Measurements from ENCODE around the gene RMRP. TPM values are rescaled to one million over a fixed set of nuclear protein-coding genes. Genes with fewer than 3 reads are reported as not detected.

RMRP gene
- total RNA-seq, 1 experiment from 2014 or later: 36,790 TPM

GRCh38 chr9:35705836-35706430 lies 48.1 kb upstream of the RMRP start:
- Histone ChIP-seq H3F3A (ENCODE audit: low read length, unreplicated experiment) (no peaks in the 10 kb centered on the region), H3K27ac (ENCODE audit: low read length) (no peak overlapping the region), H4K20me1 (ENCODE audit: low read length) (no peaks in the 10 kb centered on the region), H3K9me3 (ENCODE audit: low read length) (no peaks in the 10 kb centered on the region), H2AFZ (ENCODE audit: low read length) (no peak overlapping the region), H3K9ac (ENCODE audit: low read length) (no peak overlapping the region), H3K4me3 (ENCODE audit: low read length) (no peak overlapping the region), H3K79me2 (ENCODE audit: low read length) (no peaks in the 10 kb centered on the region), H3K4me1 (ENCODE audit: insufficient read depth, low read length) (no peaks in the 10 kb centered on the region), H3K4me2 (ENCODE audit: low read length) (no peak overlapping the region), H3K9me2 (replicated peaks; ENCODE audit: low read length) (no peaks in the 10 kb centered on the region), H3K27me3 (ENCODE audit: low read length) (no peaks in the 10 kb centered on the region), H3K36me3 (ENCODE audit: low read depth, low read length) (peaks cover 61% of the 10 kb centered on the region)
- TSS peak; percentile 43 for BruUV-seq (replicated peaks)
- ATAC-seq (no peak), DNase-seq (no peak)
- ChIA-PET POLR2A (ENCODE audit: unreplicated experiment) (no interaction called here), CTCF (no interaction called here)
- TF ChIP-seq EZH2 (IDR thresholded peaks at IDR 0.05; ENCODE audit: low read length, unreplicated experiment): no peak
- TF ChIP-seq, protein P1, sequence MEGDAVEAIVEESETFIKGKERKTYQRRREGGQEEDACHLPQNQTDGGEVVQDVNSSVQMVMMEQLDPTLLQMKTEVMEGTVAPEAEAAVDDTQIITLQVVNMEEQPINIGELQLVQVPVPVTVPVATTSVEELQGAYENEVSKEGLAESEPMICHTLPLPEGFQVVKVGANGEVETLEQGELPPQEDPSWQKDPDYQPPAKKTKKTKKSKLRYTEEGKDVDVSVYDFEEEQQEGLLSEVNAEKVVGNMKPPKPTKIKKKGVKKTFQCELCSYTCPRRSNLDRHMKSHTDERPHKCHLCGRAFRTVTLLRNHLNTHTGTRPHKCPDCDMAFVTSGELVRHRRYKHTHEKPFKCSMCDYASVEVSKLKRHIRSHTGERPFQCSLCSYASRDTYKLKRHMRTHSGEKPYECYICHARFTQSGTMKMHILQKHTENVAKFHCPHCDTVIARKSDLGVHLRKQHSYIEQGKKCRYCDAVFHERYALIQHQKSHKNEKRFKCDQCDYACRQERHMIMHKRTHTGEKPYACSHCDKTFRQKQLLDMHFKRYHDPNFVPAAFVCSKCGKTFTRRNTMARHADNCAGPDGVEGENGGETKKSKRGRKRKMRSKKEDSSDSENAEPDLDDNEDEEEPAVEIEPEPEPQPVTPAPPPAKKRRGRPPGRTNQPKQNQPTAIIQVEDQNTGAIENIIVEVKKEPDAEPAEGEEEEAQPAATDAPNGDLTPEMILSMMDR (conservative IDR thresholded peaks at IDR 0.05; ENCODE audit: low read depth, low read length): no peak
- intact Hi-C loops (cut with micrococcal nuclease): no loop called here

DNA sequence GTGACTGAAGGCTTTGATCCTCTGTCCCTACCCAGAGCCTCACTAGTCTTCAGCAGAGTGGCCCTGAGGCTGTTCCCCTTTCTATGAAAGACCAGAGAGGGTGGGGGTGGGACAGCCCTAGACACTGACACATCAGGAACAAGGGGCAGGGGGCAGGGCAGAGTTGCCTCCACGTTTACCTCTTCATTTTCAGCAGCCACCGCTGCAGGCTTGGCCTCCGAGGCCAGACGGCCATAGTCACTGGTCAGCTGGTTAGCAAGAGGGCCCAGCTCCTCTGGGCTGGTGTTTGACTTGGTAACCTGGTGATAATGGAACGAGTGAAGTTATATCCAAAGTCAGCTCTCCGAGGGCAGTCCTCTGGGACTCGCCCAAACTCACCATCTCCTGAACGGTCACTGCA lies 47.6 kb upstream of the RMRP start:
- Histone ChIP-seq H3K27me3 (ENCODE audit: low read length) (no peaks in the 10 kb centered on the region), H3K4me1 (ENCODE audit: insufficient read depth, low read length) (no peaks in the 10 kb centered on the region), H3K4me2 (ENCODE audit: low read length) (no peak overlapping the region), H3K36me3 (ENCODE audit: low read depth, low read length) (peaks cover 63% of the 10 kb centered on the region), H3K79me2 (ENCODE audit: low read length) (no peaks in the 10 kb centered on the region), H3K9ac (ENCODE audit: low read length) (no peak overlapping the region), H4K20me1 (ENCODE audit: low read length) (no peaks in the 10 kb centered on the region), H3K27ac (ENCODE audit: low read length) (no peak overlapping the region), H3K9me3 (ENCODE audit: low read length) (no peaks in the 10 kb centered on the region), H2AFZ (ENCODE audit: low read length) (no peak overlapping the region), H3F3A (ENCODE audit: low read length, unreplicated experiment) (no peaks in the 10 kb centered on the region), H3K4me3 (ENCODE audit: low read length) (no peak overlapping the region), H3K9me2 (replicated peaks; ENCODE audit: low read length) (no peaks in the 10 kb centered on the region)
- BruUV-seq (replicated peaks): no TSS peak
- ChIA-PET POLR2A (ENCODE audit: unreplicated experiment) (no interaction called here), CTCF (no interaction called here)
- ATAC-seq (no peak), DNase-seq (no peak)
- TF ChIP-seq EZH2phosphoT487 (IDR thresholded peaks at IDR 0.05; ENCODE audit: borderline replicate concordance, low read length) (no peak), EZH2 (IDR thresholded peaks at IDR 0.05; ENCODE audit: low read length, unreplicated experiment) (no peak)
- TF ChIP-seq, protein P1 (conservative IDR thresholded peaks at IDR 0.05; ENCODE audit: low read depth, low read length): no peak
- intact Hi-C loops (cut with micrococcal nuclease): no loop called here

GRCh38 chr9:35703906-35704672 lies 46.3 kb upstream of the RMRP start:
- Histone ChIP-seq H4K20me1 (ENCODE audit: low read length) (no peaks in the 10 kb centered on the region), H3K4me2 (ENCODE audit: low read length) (no peak overlapping the region), H3K36me3 (ENCODE audit: low read depth, low read length) (peaks cover 62% of the 10 kb centered on the region), H3K4me1 (ENCODE audit: insufficient read depth, low read length) (no peaks in the 10 kb centered on the region), H3K27me3 (ENCODE audit: low read length) (no peaks in the 10 kb centered on the region), H3K79me2 (ENCODE audit: low read length) (no peaks in the 10 kb centered on the region), H3K4me3 (ENCODE audit: low read length) (no peak overlapping the region), H3F3A (ENCODE audit: low read length, unreplicated experiment) (no peaks in the 10 kb centered on the region), H3K9me2 (replicated peaks; ENCODE audit: low read length) (no peaks in the 10 kb centered on the region), H2AFZ (ENCODE audit: low read length) (no peak overlapping the region), H3K27ac (ENCODE audit: low read length) (no peak overlapping the region), H3K9ac (ENCODE audit: low read length) (no peak overlapping the region), H3K9me3 (ENCODE audit: low read length) (no peaks in the 10 kb centered on the region)
- TF ChIP-seq, protein P1 (conservative IDR thresholded peaks at IDR 0.05; ENCODE audit: low read depth, low read length): no peak
- no peak for TF ChIP-seq EZH2 (IDR thresholded peaks at IDR 0.05; ENCODE audit: low read length, unreplicated experiment)
- no peak for TF ChIP-seq EZH2phosphoT487 (IDR thresholded peaks at IDR 0.05; ENCODE audit: borderline replicate concordance, low read length)
- ChIA-PET CTCF (no interaction called here), POLR2A (ENCODE audit: unreplicated experiment) (no interaction called here)
- intact Hi-C loops (cut with micrococcal nuclease): no loop called here
- TSS peak; percentile 21 for BruUV-seq (replicated peaks)
- DNase-seq (no peak), ATAC-seq (no peak)
